Skeletal muscle cell (primary cell): ENCODE results near the gene PEAK1.
A peak's percentile ranks its signal among the peaks of the same experiment; 100 is the strongest.

Source experiments
- DNase-seq: peaks from one replicate; pipeline ENCODE4 v3.0.0-alpha.2; 2010; ENCODE audit warnings: low read depth
- H3K4me3 ChIP-seq: 2 replicates; pipeline ENCODE4 v1.5.1; 2011; ENCODE audit warnings: low read depth, mild to moderate bottlenecking, control low read depth, low read length, moderate library complexity

Gene PEAK1

GRCh38 chr15:77266708-77267386 is 153.1 kb downstream of the PEAK1 start:
- no peak overlapping the region for H3K4me3 ChIP-seq
- DNase-seq: peak; percentile 41

- no peak for DNase-seq
- no peak overlapping the region for H3K4me3 ChIP-seq
Observed at GRCh38 chr15:77255385-77255784, 164.5 kb downstream of the PEAK1 start.

GRCh38 chr15:77251662-77252061 is 168.2 kb downstream of the PEAK1 start:
- H3K4me3 ChIP-seq: no peak overlapping the region
- DNase-seq: no peak

- H3K4me3 ChIP-seq: no peak overlapping the region
- DNase-seq: no peak
Observed at GRCh38 chr15:77247116-77247515, 172.8 kb downstream of the PEAK1 start.

- H3K4me3 ChIP-seq: no peak overlapping the region
Observed at GRCh38 chr15:77243716-77244401, 176.0 kb downstream of the PEAK1 start.

GRCh38 chr15:77243135-77243534 is 176.8 kb downstream of the PEAK1 start:
- H3K4me3 ChIP-seq: no peak overlapping the region

More at GRCh38 chr15:77243716-77244401, 176.0 kb downstream of the PEAK1 start:
- no peak for DNase-seq

GRCh38 chr15:77239882-77240608 is 179.9 kb downstream of the PEAK1 start:
- no peak overlapping the region for H3K4me3 ChIP-seq
- DNase-seq: no peak

More at GRCh38 chr15:77243135-77243534, 176.8 kb downstream of the PEAK1 start:
- DNase-seq: no peak

- DNase-seq: no peak
- no peak overlapping the region for H3K4me3 ChIP-seq
Observed at GRCh38 chr15:77235566-77235965, 184.3 kb downstream of the PEAK1 start.

GRCh38 chr15:77228828-77229227 is 191.1 kb downstream of the PEAK1 start:
- no peak for DNase-seq
- no peak overlapping the region for H3K4me3 ChIP-seq

GRCh38 chr15:77226652-77227051 is 193.3 kb downstream of the PEAK1 start:
- no peak overlapping the region for H3K4me3 ChIP-seq
- DNase-seq: no peak

- no peak overlapping the region for H3K4me3 ChIP-seq
- DNase-seq: no peak
Observed at GRCh38 chr15:77225646-77226045, 194.3 kb downstream of the PEAK1 start.

GRCh38 chr15:77225088-77225487 is 194.8 kb downstream of the PEAK1 start:
- DNase-seq: no peak
- H3K4me3 ChIP-seq: no peak overlapping the region

- DNase-seq: no peak
- H3K4me3 ChIP-seq: no peak overlapping the region
Observed at GRCh38 chr15:77224352-77224751, 195.6 kb downstream of the PEAK1 start.

- no peak for DNase-seq
- no peak overlapping the region for H3K4me3 ChIP-seq
Observed at GRCh38 chr15:77221708-77222107, 198.2 kb downstream of the PEAK1 start.

GRCh38 chr15:77221174-77221573 is 198.7 kb downstream of the PEAK1 start:
- DNase-seq: no peak
- H3K4me3 ChIP-seq: no peak overlapping the region

GRCh38 chr15:77219841-77220240 is 200.1 kb downstream of the PEAK1 start:
- no peak overlapping the region for H3K4me3 ChIP-seq
- no peak for DNase-seq

- no peak overlapping the region for H3K4me3 ChIP-seq
- DNase-seq: no peak
Observed at GRCh38 chr15:77209221-77209620, 210.7 kb downstream of the PEAK1 start.

- no peak overlapping the region for H3K4me3 ChIP-seq
- no peak for DNase-seq
Observed at GRCh38 chr15:77208241-77208640, 211.7 kb downstream of the PEAK1 start.

GRCh38 chr15:77201665-77202064 is 218.2 kb downstream of the PEAK1 start:
- DNase-seq: no peak
- no peak overlapping the region for H3K4me3 ChIP-seq

GRCh38 chr15:77196381-77196780 is 223.5 kb downstream of the PEAK1 start:
- H3K4me3 ChIP-seq: no peak overlapping the region
- DNase-seq: no peak
